Heart right ventricle (tissue), 16 donors: ENCODE results near the gene SUSD4. TPM values are rescaled to one million over a fixed set of nuclear protein-coding genes. Genes with fewer than 3 reads are reported as not detected.
A peak's percentile ranks its signal among the peaks of the same experiment; 100 is the strongest.
"Not testable (repeated sequence)": the region's sequence is repeated elsewhere in the genome, so short reads cannot be mapped to it uniquely, and the experiment has no call there.

Experiments used
- ATAC-seq, 8 donors: fragments of 200-7000 bp; cut with Tn5 transposase; one replicate each; pipeline ENCODE4 v1.9.1; 2020; ENCODE audit warnings: mild to moderate bottlenecking in 8 of 8, moderate library complexity in 8 of 8, moderate number of reproducible peaks in 1 of 8
- DNase-seq, 2 donors: peaks; one replicate each; pipeline ENCODE4 v3.0.0-alpha.2; 2020
- H3K27ac ChIP-seq, 10 donors: fragments of 200-600 bp; sonication (generic) in 2 of 10; one replicate each; pipeline versions ENCODE4 v1.5.0 to v1.8.0; 2020 to 2022; ENCODE audit warnings: mild to moderate bottlenecking in 3 of 10
- H3K27me3 ChIP-seq, 7 donors: fragments of 200-600 bp; one replicate each; pipeline ENCODE4 v1.8.0; 2021 to 2022; ENCODE audit warnings: mild to moderate bottlenecking in 2 of 7
- H3K36me3 ChIP-seq, 9 donors: fragments of 200-600 bp; sonication (generic) in 1 of 9; one replicate each; pipeline versions ENCODE4 v1.5.0 to v1.8.0; 2020 to 2022; ENCODE audit warnings: mild to moderate bottlenecking in 2 of 9
- H3K4me1 ChIP-seq, 9 donors: fragments of 200-600 bp; sonication (generic) in 1 of 9; one replicate each; pipeline versions ENCODE4 v1.5.0 to v1.8.0; 2020 to 2022; ENCODE audit warnings: mild to moderate bottlenecking in 4 of 9
- H3K4me3 ChIP-seq, 10 donors: fragments of 200-600 bp; sonication (generic) in 2 of 10; one replicate each; pipeline versions ENCODE4 v1.5.0 to v1.8.0; 2020 to 2022; ENCODE audit warnings: mild to moderate bottlenecking in 7 of 10, moderate library complexity in 2 of 10
- H3K9me3 ChIP-seq, 11 donors: fragments of 200-600 bp in 10 of 11; sonication (generic) in 2 of 11; one replicate each; pipeline versions ENCODE4 v1.5.0 to v1.8.0; 2013 to 2022; ENCODE audit warnings: mild to moderate bottlenecking in 2 of 11, control low read depth in 1 of 11, moderate library complexity in 1 of 11
- WGBS, 2 donors: extraction: QIAGEN DNeasy Blood & Tissue Kit; methylation state at CpG; one replicate each; pipeline ENCODE4 v1.1.7; 2013; ENCODE audit warnings: inconsistent platforms in 1 of 2; 5-methylcytosine and 5-hydroxymethylcytosine counted together
- intact Hi-C, 10 donors: fragments of 100-400 bp; cut with DNase I; formaldehyde crosslinking; loops; one replicate each; pipeline versions ENCODE4 v1.11.1 to v1.14.2; 2022
- polyA plus RNA-seq, 2 donors: library from polyadenylated mRNA; stranded (reverse); fragments of 200-250 nt; gene quantifications; one replicate each; pipeline ENCODE4 v1.2.3, GENCODE V29; 2013
- total RNA-seq, 10 donors: library from RNA; stranded (reverse); fragmentation: NEBNext Ultra II Directional in 3 of 10; extraction: Animal tissue kit (Norgen Biotek cat#: 25700) in 3 of 10; gene quantifications; one replicate each; pipeline versions ENCODE4 v1.2.1 to v1.2.4, GENCODE V29; 2021 to 2023
- TF ChIP-seq, protein P1 (sequence below), 9 donors: fragments of 200-600 bp; sonication (generic) in 2 of 9; IDR thresholded peaks; one replicate each; pipeline versions ENCODE4 v1.5.0 to v1.8.0; 2021 to 2022; ENCODE audit warnings: antibody characterized with exemption in 9 of 9, mild to moderate bottlenecking in 5 of 9, moderate library complexity in 1 of 9
- donor health status: Arrhythmogenic right ventricular cardiomyopathy.
- donor health status: ischemic (EF 13 %, LVEDD 7.1; RV severe dilation, severe dysfunction).
- donor health status: healthy with polysubstance abuse.
- donor health status: DM: no; HTN: yes; CAD: no.
- donor health status: DM: no; HTN: no; CAD: no.
- donor health status: ischemic (EF 25% LVEDD 6.9; RV normal size, moderate dysfunction).
- donor health status: ischemic (EF 25% LVEDD 5.7; RV mildly dilated, moderate dysfunction).
- donor health status: healthy.
- donor health status: DM: yes; HTN: yes; CAD: no.
- donor health status: Ischemic cardiomyopathy.
- donor health status: ischemic (EF 35%, LVEDD 5.7; RV mildly dilated, moderate dysfunction).
- donor health status: nonischemic (EF 11% LVEDD 7.7; RV severe dilation, severe dysfunction).
- donor health status: DM: yes; HTN: yes; CAD: no.
- donor health status: PGD.
- donor health status: ischemic (EF 29% LVEDD 5.4; RV normal size, mild dysfunction).
- donor health status: nonischemic (EF 23%, LVEDD 6.1; RV moderate dilation, normal function).

SUSD4 gene
- total and polyA plus RNA-seq, 12 donors: 0.99 to 36.5 (median 6.2) TPM

DNA sequence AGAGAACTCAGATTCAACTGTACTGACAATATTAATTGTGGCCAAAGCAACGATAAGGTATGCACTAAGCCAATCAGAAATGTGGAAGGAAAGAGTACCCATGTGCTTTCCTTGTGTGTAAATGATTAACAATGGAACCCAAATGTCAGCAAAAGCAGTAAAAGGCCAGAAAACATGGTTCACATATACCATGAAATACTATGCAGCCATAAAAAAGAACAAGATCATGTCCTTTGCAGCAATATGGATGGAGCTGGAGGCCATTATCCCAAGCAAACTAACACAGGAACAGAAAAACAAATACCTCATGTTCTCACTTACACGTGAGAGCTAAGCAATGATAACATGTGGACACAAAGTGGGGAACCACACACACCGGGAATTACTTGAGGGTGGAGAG lies 78.5 kb downstream of the SUSD4 start:
- intact Hi-C loops: no loop called here
- ATAC-seq: no peak
- DNase-seq: no peak
- no peaks in the 10 kb centered on the region for H3K27me3 ChIP-seq
- no peak overlapping the region for H3K27ac ChIP-seq
- WGBS, 2 donors: 91 to 95% methylated on average over 3 of the region's 3 CpGs
- no peaks in the 10 kb centered on the region for H3K36me3 ChIP-seq
- H3K4me3 ChIP-seq: no peak overlapping the region
- peaks cover 0 to 12% (median 0%) of the 10 kb centered on the region in 11 donors for H3K9me3 ChIP-seq
- TF ChIP-seq, protein P1, sequence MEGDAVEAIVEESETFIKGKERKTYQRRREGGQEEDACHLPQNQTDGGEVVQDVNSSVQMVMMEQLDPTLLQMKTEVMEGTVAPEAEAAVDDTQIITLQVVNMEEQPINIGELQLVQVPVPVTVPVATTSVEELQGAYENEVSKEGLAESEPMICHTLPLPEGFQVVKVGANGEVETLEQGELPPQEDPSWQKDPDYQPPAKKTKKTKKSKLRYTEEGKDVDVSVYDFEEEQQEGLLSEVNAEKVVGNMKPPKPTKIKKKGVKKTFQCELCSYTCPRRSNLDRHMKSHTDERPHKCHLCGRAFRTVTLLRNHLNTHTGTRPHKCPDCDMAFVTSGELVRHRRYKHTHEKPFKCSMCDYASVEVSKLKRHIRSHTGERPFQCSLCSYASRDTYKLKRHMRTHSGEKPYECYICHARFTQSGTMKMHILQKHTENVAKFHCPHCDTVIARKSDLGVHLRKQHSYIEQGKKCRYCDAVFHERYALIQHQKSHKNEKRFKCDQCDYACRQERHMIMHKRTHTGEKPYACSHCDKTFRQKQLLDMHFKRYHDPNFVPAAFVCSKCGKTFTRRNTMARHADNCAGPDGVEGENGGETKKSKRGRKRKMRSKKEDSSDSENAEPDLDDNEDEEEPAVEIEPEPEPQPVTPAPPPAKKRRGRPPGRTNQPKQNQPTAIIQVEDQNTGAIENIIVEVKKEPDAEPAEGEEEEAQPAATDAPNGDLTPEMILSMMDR (IDR thresholded peaks at IDR 0.05): no peak
- H3K4me1 ChIP-seq: no peaks in the 10 kb centered on the region

DNA sequence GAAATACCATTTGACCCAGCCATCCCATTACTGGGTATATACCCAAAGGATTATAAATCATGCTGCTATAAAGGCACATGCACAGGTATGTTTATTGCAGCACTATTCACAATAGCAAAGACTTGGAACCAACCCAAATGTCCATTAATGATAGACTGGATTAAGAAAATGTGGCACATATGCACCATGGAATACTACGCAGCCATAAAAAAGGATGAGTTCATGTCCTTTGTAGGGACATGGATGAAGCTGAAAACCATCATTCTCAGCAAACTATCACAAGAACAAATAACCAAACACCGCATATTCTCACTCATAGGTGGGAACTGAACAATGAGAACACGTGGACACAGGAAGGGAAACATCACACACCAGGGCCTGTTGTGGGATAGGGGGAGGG lies 80.3 kb downstream of the SUSD4 start:
- DNase-seq, intact Hi-C loops: not testable (repeated sequence)
- 78 to 91% methylated on average over 3 of the region's 3 CpGs for whole genome bisulfite sequencing, 2 donors

DNA sequence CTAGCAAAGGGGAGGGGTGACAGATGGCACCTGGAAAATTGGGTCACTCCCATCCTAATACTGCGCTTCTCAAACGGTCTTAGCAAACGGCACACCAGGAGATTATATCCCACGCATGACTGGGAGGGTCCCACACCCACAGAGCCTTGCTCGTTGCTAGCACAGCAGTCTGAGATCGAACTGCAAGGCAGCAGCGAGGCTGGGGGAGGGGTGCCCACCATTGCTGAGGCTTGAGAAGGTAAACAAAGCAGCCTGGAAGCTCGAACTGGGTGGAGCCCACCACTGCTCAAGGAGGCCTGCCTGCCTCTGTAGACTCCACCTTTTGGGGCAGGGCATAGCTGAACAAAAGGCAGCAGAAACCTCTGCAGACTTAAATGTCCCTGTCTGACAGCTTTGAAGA lies 85.7 kb downstream of the SUSD4 start:
- H3K4me3 ChIP-seq, DNase-seq, ATAC-seq, H3K36me3 ChIP-seq, H3K9me3 ChIP-seq, H3K4me1 ChIP-seq, H3K27ac ChIP-seq, intact Hi-C loops: not testable (repeated sequence)
- H3K27me3 ChIP-seq: peaks cover 0 to 13% (median 0%) of the 10 kb centered on the region in 7 donors
- WGBS, 2 donors: 87 to 89% methylated on average over 8 of the region's 8 CpGs

More for the DNA sequence above, 80.3 kb downstream of the SUSD4 start:
- peaks cover 0 to 12% (median 0%) of the 10 kb centered on the region in 11 donors for H3K9me3 ChIP-seq
- ATAC-seq, H3K27me3 ChIP-seq, H3K4me3 ChIP-seq, H3K36me3 ChIP-seq, H3K4me1 ChIP-seq, H3K27ac ChIP-seq: not testable (repeated sequence)

DNA sequence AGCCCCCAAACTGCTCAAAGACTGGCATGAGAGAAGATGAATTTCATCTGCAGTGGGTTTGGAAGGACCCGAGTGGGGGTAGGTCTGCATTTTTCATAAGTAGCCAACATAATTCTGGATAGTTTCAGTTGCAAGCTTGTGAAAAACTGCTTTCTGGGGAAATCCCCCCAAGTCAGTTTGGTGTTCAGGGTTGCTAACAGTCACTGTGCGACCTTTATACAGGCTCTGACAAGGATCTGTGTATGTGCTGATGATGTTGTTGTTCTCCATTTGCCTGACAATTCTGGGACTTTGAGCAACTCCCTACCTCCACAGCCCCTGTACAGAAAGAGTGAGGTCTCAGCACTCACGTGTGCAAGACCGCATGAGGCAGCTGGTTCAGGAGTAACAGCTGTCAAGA lies 87.9 kb downstream of the SUSD4 start:
- WGBS, 2 donors: 78 to 89% methylated on average over 4 of the region's 4 CpGs
- intact Hi-C loops: no loop called here
- Histone ChIP-seq H3K9me3 (no peaks in the 10 kb centered on the region), H3K36me3 (no peaks in the 10 kb centered on the region), H3K27ac (no peak overlapping the region), H3K27me3 (peaks cover 0 to 13% (median 0%) of the 10 kb centered on the region in 7 donors), H3K4me3 (no peak overlapping the region), H3K4me1 (no peaks in the 10 kb centered on the region)
- TF ChIP-seq, protein P1 (IDR thresholded peaks at IDR 0.05): no peak
- ATAC-seq (no peak), DNase-seq (no peak)

DNA sequence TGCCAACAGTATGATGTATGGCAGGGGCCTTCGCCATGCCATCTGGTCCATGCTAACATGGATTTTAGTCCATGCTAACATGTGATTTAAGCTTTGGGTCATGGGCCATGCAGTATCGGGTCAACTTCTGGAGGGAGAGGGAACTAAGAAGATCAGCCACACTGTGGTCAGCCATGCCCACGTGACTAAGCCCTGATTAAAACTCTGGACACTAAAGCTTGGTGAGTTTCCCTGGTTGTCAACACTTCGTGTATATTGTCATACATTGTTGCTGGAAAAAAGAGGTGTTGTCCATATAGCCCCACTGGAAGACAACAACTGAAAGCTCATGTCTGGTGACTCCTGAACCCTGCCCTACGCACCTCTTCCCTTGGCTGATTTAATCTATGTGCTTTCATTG lies 90.5 kb downstream of the SUSD4 start:
- DNase-seq: no peak
- Histone ChIP-seq H3K9me3 (no peaks in the 10 kb centered on the region), H3K27me3 (peaks cover 0 to 13% (median 0%) of the 10 kb centered on the region in 7 donors), H3K4me1 (no peaks in the 10 kb centered on the region), H3K36me3 (no peaks in the 10 kb centered on the region), H3K4me3 (no peak overlapping the region), H3K27ac (no peak overlapping the region)
- intact Hi-C loops: no loop called here
- TF ChIP-seq, protein P1 (IDR thresholded peaks at IDR 0.05): no peak
- ATAC-seq: peak in 1 of 8 donors; percentile 38
- 89 to 96% methylated on average over 5 of the region's 5 CpGs for WGBS, 2 donors
